GM21381 (cell line): Measurements from ENCODE around the gene POLH.
A peak's percentile ranks its signal among the peaks of the same experiment; 100 is the strongest.
"Not testable (repeated sequence)": the region's sequence is repeated elsewhere in the genome, so short reads cannot be mapped to it uniquely, and the experiment has no call there.

Source experiments
- ATAC-seq: cut with Tn5 transposase; IDR thresholded peaks from one replicate; pipeline ENCODE4 v1.9.1; 2021; ENCODE audit warnings: mild to moderate bottlenecking, moderate library complexity; ENCODE audit not compliant: unreplicated experiment

Gene POLH

GRCh38 chr6:43575772-43576551 is at the start of gene POLH, which contains the start of gene XPO5:
TSS of gene POLH (plus strand) at chr6:43576185. CDS start at chr6:43582320, 6,135 bp downstream.
TSS of gene XPO5 (minus strand) at chr6:43576038. CDS start at chr6:43575864, 174 bp downstream.
- peak; percentile 86 for ATAC-seq

GRCh38 chr6:43532201-43532600 is 43.8 kb upstream of the POLH start:
- ATAC-seq, result no peak

- not testable (repeated sequence) for ATAC-seq
Measured at GRCh38 chr6:43538986-43539385, 37.0 kb upstream of the POLH start.

GRCh38 chr6:43539409-43539808 is 36.6 kb upstream of the POLH start:
- not testable (repeated sequence) for ATAC-seq

GRCh38 chr6:43540507-43540906 is 35.5 kb upstream of the POLH start:
- no peak for ATAC-seq

GRCh38 chr6:43541774-43542471 is 34.1 kb upstream of the POLH start:
- no peak for ATAC-seq

- no peak for ATAC-seq
Measured at GRCh38 chr6:43544461-43544860, 31.5 kb upstream of the POLH start.

- no peak for ATAC-seq
Measured at GRCh38 chr6:43547222-43547621, 28.8 kb upstream of the POLH start.

- ATAC-seq, result not testable (repeated sequence)
Measured at GRCh38 chr6:43557620-43558019, 18.4 kb upstream of the POLH start.

- ATAC-seq, result no peak
Measured at GRCh38 chr6:43559328-43559727, 16.7 kb upstream of the POLH start.

- no peak for ATAC-seq
Measured at GRCh38 chr6:43570876-43571441, 5.0 kb upstream of the POLH start.

- no peak for ATAC-seq
Measured at GRCh38 chr6:43572015-43572414, 4.0 kb upstream of the POLH start.

GRCh38 chr6:43575105-43575771 is 747 bp upstream of the POLH start:
- peak; percentile 6 for ATAC-seq

GRCh38 chr6:43578748-43579147 is 2.8 kb downstream of the POLH start:
- ATAC-seq, result no peak

GRCh38 chr6:43579171-43579570 is 3.2 kb downstream of the POLH start:
- no peak for ATAC-seq

- ATAC-seq, result no peak
Measured at GRCh38 chr6:43582911-43583310, 6.9 kb downstream of the POLH start.

GRCh38 chr6:43584892-43585570 is 9.0 kb downstream of the POLH start:
- ATAC-seq, result no peak

GRCh38 chr6:43588194-43588593 is 12.2 kb downstream of the POLH start:
- no peak for ATAC-seq

GRCh38 chr6:43589564-43589963 is 13.6 kb downstream of the POLH start:
- not testable (repeated sequence) for ATAC-seq

GRCh38 chr6:43593938-43594337 is 18.0 kb downstream of the POLH start:
- no peak for ATAC-seq

GRCh38 chr6:43600595-43600994 is 24.6 kb downstream of the POLH start:
- ATAC-seq, result no peak
